Bronchial epithelial cell (primary cell): ENCODE results near the gene FANCC. TPM values are rescaled to one million over a fixed set of nuclear protein-coding genes. Genes with fewer than 3 reads are reported as not detected.

ENCODE experiments used
- DNase-seq: peaks from one replicate; pipeline ENCODE4 v3.0.0-alpha.2; 2010; ENCODE audit warnings: low read depth
- FAIRE-seq: peaks from 2 replicates; lab custom pipeline; 2011; peaks lifted over from hg19 to GRCh38; lab: Jason Lieb, UNC
- H3K27me3 ChIP-seq: 2 replicates; pipeline ENCODE4 v1.5.1; 2011; ENCODE audit warnings: low read length; ENCODE audit not compliant: control insufficient read depth, insufficient read depth
- H3K36me3 ChIP-seq: 2 replicates; pipeline ENCODE4 v1.5.1; 2011; ENCODE audit warnings: low read length; ENCODE audit not compliant: control insufficient read depth, insufficient read depth
- H3K4me3 ChIP-seq: 2 replicates; pipeline ENCODE4 v1.5.1; 2011; ENCODE audit warnings: mild to moderate bottlenecking, low read depth, low read length, control low read depth
- total RNA-seq: library from RNA; depleted of rRNA; stranded (reverse); fragments of >200 nt; gene quantifications from 2 replicates; pipeline ENCODE4 v1.2.1, GENCODE V29; 2014
- TF ChIP-seq, protein P1 (sequence below): IDR thresholded peaks from 2 replicates; pipeline ENCODE4 v1.5.1; 2011; ENCODE audit warnings: mild to moderate bottlenecking, moderate library complexity, low read length, control low read depth, inconsistent platforms; ENCODE audit not compliant: insufficient read depth, severe bottlenecking

FANCC gene
- total RNA-seq, 1 donor from 2014 or later, result 3.4 TPM

GRCh38 chr9:95150903-95151302 is 166.6 kb downstream of the FANCC start:
- DNase-seq, result no peak
- Histone ChIP-seq H3K4me3 (no peak overlapping the region), H3K36me3 (no peaks in the 10 kb centered on the region), H3K27me3 (no peaks in the 10 kb centered on the region)
- FAIRE-seq, result no peak
- TF ChIP-seq, protein P1, sequence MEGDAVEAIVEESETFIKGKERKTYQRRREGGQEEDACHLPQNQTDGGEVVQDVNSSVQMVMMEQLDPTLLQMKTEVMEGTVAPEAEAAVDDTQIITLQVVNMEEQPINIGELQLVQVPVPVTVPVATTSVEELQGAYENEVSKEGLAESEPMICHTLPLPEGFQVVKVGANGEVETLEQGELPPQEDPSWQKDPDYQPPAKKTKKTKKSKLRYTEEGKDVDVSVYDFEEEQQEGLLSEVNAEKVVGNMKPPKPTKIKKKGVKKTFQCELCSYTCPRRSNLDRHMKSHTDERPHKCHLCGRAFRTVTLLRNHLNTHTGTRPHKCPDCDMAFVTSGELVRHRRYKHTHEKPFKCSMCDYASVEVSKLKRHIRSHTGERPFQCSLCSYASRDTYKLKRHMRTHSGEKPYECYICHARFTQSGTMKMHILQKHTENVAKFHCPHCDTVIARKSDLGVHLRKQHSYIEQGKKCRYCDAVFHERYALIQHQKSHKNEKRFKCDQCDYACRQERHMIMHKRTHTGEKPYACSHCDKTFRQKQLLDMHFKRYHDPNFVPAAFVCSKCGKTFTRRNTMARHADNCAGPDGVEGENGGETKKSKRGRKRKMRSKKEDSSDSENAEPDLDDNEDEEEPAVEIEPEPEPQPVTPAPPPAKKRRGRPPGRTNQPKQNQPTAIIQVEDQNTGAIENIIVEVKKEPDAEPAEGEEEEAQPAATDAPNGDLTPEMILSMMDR, result no peak

DNA sequence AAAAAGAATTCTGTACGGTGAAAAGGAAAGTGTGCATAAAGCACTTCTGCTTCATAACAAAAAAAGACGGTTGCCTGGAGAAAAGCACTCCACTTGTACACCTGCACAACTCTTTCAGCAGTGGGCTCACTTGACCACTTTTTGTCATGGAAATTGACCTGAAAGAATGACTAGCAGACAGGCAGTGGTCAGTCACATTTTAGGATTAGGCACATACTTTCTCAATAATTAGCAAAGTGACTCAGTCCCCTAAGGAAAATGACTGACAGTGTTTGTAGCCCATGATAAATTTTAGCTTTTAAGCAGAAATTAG is 169.3 kb downstream of the FANCC start:
- Histone ChIP-seq H3K27me3 (no peaks in the 10 kb centered on the region), H3K4me3 (no peak overlapping the region), H3K36me3 (no peaks in the 10 kb centered on the region)
- TF ChIP-seq, protein P1, result no peak
- FAIRE-seq (no peak), DNase-seq (no peak)

DNA sequence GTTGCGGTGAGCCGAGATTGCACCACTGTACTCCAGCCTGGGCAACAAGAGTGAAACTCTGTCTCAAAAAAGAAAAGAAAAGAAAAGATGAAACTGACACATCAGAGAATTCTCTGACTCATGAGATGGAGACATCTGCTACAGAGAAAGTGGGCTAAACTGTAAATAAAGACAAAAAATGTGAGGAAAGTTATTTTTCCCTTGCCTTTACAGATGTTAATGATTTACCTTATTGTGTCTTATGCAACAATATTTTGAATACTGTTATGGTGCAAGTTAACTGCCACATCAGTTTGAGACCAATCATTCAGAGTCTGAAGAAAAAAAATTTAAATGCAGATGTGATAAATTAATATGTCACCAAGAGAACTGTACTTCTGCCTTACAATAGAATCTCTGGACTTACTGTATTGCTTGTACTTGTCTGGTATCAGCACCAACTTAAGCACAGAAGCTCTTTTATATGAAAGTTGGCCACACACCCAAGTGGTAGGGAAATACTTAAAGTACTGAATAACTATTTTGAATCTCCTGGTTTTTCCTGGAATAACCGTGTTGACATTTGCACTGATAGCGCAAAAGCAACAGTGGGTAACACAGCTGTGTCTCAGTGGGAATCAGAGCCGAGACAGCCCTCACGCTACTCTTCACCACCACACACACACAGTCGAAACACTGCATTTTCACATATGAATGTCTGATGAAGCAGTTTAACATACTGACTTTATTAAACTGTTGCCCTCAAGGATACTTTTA is 169.9 kb downstream of the FANCC start:
- TF ChIP-seq, protein P1, result no peak
- Histone ChIP-seq H3K27me3 (no peaks in the 10 kb centered on the region), H3K4me3 (no peak overlapping the region), H3K36me3 (no peaks in the 10 kb centered on the region)
- DNase-seq, result no peak
- no peak for FAIRE-seq

DNA sequence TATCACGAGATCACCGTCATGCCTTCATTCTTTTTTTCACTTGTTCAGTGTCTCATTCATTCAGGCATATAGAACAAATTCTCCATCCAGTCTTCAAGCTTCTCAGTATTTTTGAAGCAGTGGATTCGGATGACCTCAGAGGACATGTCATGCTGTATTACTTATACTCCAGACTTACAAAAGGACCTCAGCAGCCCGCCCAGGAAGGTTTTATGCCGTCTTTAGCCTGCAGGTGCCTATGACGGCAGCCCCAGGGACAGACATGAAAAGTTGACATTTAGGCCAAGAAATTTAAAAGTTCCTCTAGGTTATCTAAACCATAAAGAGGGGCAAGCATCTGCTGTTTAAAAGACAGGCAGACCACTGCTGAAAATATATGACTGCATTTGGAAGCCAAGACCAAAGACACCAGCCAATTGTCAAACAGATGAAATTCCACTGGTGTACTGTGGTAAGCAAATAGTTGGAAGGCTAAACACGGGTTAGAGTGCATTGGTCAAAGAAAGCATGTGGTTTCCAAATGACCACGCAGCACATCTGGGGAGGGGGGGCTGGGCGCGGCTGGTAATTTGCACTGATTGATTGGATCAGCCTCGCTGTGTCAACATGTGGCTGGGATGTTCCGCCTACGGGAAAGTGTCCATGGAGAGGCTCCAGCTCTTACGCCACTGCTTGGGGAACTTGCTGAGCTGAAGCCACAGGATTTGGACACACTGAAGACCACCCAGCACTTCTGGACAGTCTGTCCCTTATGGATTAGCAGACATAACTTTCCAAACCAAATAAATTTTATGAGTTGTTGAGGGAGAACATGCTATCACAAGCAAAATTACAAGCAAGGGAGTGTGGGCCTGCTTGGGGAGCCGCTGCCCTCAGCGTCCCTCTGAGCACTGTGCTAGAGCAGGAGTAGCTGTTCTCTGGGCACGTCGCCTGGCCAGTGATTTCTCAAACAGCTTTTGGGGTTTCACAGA is 173.6 kb downstream of the FANCC start:
- H3K27me3 ChIP-seq, result no peaks in the 10 kb centered on the region
- DNase-seq, result no peak
- FAIRE-seq, result no peak
- H3K4me3 ChIP-seq, result no peak overlapping the region
- H3K36me3 ChIP-seq, result no peaks in the 10 kb centered on the region
- TF ChIP-seq, protein P1, result no peak

DNA sequence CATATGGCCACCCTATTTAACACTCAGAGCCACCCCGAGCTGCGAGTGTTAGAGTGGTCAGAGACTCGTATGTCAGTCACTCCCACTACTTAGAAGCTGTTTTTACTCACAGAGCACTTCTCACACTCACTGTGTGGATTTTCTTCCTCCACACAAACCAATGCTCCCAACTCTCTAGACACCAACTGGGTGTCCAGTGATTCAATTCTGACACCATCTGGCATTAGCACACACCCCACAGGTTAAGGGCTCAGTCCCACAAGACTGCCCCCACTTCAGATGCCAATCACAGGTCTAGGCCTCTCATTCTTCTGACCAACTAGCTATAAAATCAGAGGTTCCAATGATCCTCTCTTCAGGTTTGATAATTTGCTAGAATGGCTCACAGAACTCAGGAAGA is 174.8 kb downstream of the FANCC start:
- FAIRE-seq, result no peak
- Histone ChIP-seq H3K36me3 (no peaks in the 10 kb centered on the region), H3K27me3 (no peaks in the 10 kb centered on the region), H3K4me3 (no peak overlapping the region)
- TF ChIP-seq, protein P1, result no peak
- no peak for DNase-seq
